Measurements from ENCODE around the gene KCNQ1. TPM values are rescaled to one million over a fixed set of nuclear protein-coding genes. Genes with fewer than 3 reads are reported as not detected.

The KCNQ1 gene
- total and polyA plus RNA-seq, 7 experiments from 2014 or later, result 14.7 to 46.4 (median 36.9) TPM

DNA sequence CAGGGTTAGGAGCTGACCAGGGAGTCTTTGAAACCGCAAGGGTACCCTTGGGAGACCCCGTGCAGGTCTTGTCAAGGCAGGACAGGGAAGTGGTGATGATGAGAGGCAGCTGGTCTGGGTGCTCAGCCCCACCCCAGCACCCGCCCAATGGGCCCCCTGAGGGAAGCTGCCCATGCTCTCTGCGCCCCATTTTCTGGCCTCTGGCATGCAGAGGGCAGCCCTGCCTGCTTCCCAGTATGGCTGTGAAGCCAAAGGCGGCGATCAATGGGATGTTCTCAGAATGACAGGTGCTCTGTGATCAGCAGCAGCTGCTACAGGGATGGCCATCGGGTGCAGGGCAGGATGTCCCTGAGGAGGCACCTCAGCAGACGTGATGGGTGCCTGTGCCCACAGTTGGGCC, 386.1 kb downstream of the KCNQ1 start:
- ChIA-PET POLR2A (no interaction called here), CTCF (no interaction called here)
- Histone ChIP-seq H3K4me3 (ENCODE audit: low read length) (no peak overlapping the region), H3K27me3 (ENCODE audit: control insufficient read depth in 2 of 2, insufficient read depth in 2 of 2, low read length in 2 of 2) (no peaks in the 10 kb centered on the region), H3K27ac (ENCODE audit: low read depth, low read length) (no peak overlapping the region), H3K4me1 (ENCODE audit: control insufficient read depth in 2 of 2, insufficient read depth in 2 of 2, low read length in 2 of 2) (no peaks in the 10 kb centered on the region), H3K36me3 (ENCODE audit: control insufficient read depth in 2 of 3, insufficient read depth in 3 of 3, low read length in 3 of 3) (no peaks in the 10 kb centered on the region), H3K9me3 (ENCODE audit: control insufficient read depth in 2 of 3, low read length in 3 of 3) (peaks cover 0 to 16% (median 0%) of the 10 kb centered on the region in 3 experiments)
- Mint-ChIP-seq H3K36me3 (peaks cover 5 to 28% (median 24%) of the 10 kb centered on the region in 5 donors), H3K4me1 (peaks cover 0 to 14% (median 0%) of the 10 kb centered on the region in 7 donors), H3K27ac (no peak overlapping the region), H3K4me3 (no peak overlapping the region), H3K9me3 (peaks cover 4 to 28% (median 18%) of the 10 kb centered on the region in 11 donors), H3K27me3 (no peaks in the 10 kb centered on the region)
- ATAC-seq, result no peak
- intact Hi-C loops (cut with micrococcal nuclease), result no loop called here
- DNase-seq, result no peak

DNA sequence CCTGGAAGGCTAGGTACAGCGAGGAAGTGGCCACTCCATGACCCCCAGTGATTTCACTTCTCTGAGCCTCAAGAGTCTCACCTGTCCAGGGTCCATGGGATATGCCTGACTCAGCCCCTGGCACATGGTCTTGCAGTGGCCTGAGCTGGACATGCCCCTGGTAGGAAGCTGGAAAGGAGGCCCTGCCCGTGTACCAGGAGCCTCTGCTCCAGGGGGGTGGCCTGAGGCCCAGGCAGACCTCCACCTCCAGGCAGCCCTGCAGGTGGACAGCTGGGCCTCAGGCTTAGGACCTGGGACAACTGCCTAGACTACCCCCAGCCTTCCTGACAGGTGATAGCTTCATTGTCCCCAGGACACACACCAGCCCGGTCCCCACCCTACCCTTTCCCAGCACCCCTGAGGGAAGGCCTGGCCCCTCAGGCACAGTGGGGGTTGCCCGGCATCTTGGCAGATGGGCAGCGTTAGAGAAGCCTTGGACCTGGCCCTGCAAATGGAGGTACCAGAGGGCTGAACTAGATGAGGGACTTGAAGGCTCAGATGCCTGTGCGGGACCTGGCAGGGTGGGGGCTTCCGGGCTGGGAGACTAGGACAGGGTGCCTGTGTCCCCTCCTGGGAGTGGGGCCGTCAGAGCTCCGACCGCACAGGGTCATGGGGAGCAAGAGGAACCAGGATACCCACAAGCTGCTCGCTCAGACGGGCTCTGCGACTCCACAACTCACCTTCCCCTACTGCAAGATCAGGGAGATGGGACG, 387.1 kb downstream of the KCNQ1 start:
- Mint-ChIP-seq H3K27ac (no peak overlapping the region), H3K4me3 (no peak overlapping the region), H3K9me3 (peaks cover 2 to 23% (median 16%) of the 10 kb centered on the region in 11 donors), H3K27me3 (no peaks in the 10 kb centered on the region), H3K36me3 (peaks cover 3 to 24% (median 20%) of the 10 kb centered on the region in 5 donors), H3K4me1 (peaks cover 0 to 14% (median 3%) of the 10 kb centered on the region in 7 donors)
- ATAC-seq (no peak), DNase-seq (no peak)
- Histone ChIP-seq H3K36me3 (ENCODE audit: control insufficient read depth in 2 of 3, insufficient read depth in 3 of 3, low read length in 3 of 3) (no peaks in the 10 kb centered on the region), H3K27me3 (ENCODE audit: control insufficient read depth in 2 of 2, insufficient read depth in 2 of 2, low read length in 2 of 2) (no peaks in the 10 kb centered on the region), H3K27ac (ENCODE audit: low read depth, low read length) (no peak overlapping the region), H3K4me1 (ENCODE audit: control insufficient read depth in 2 of 2, insufficient read depth in 2 of 2, low read length in 2 of 2) (no peaks in the 10 kb centered on the region), H3K4me3 (ENCODE audit: low read length) (no peak overlapping the region), H3K9me3 (ENCODE audit: control insufficient read depth in 2 of 3, low read length in 3 of 3) (peaks cover 0 to 16% (median 0%) of the 10 kb centered on the region in 3 experiments)
- ChIA-PET POLR2A (no interaction called here), CTCF (no interaction called here)
- intact Hi-C loops (cut with micrococcal nuclease), result no loop called here

DNA sequence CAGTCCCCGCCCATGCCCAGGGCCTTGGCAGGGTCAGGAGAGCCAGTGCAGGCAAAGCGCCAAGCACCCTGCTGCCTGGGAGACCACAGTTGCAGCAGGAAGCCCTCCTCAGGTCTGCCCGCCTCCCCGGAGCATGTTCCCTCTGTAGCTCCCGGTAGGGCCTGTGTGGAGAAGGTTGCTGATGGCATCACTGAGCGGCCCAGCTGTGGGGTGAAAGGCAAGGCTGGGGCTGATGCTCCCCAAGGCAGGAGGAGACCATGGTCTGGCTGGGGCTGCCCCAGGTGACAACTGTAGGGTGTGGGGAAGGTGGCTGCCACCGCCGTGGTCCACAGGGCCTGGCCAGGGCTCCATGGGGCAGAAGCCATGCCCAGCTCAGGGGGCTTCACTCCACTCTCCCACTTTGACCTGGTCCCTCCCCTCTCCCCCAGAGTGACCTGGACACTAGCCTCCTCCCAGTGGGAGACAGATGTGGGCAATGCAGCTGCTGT, 387.8 kb downstream of the KCNQ1 start:
- ChIA-PET POLR2A (no interaction called here), CTCF (no interaction called here)
- Histone ChIP-seq H3K4me3 (ENCODE audit: low read length) (no peak overlapping the region), H3K9me3 (ENCODE audit: control insufficient read depth in 2 of 3, low read length in 3 of 3) (peaks cover 0 to 15% (median 0%) of the 10 kb centered on the region in 3 experiments), H3K4me1 (ENCODE audit: control insufficient read depth in 2 of 2, insufficient read depth in 2 of 2, low read length in 2 of 2) (no peaks in the 10 kb centered on the region), H3K27me3 (ENCODE audit: control insufficient read depth in 2 of 2, insufficient read depth in 2 of 2, low read length in 2 of 2) (no peaks in the 10 kb centered on the region), H3K36me3 (ENCODE audit: control insufficient read depth in 2 of 3, insufficient read depth in 3 of 3, low read length in 3 of 3) (no peaks in the 10 kb centered on the region), H3K27ac (ENCODE audit: low read depth, low read length) (no peak overlapping the region)
- DNase-seq, result no peak
- no peaks in the 10 kb centered on the region for H3K27me3 Mint-ChIP-seq
- H3K4me1 Mint-ChIP-seq, result peaks cover 0 to 14% (median 3%) of the 10 kb centered on the region in 7 donors
- intact Hi-C loops (cut with micrococcal nuclease), result no loop called here
- H3K9me3 Mint-ChIP-seq, result peaks cover 2 to 18% (median 15%) of the 10 kb centered on the region in 11 donors
- peaks cover 3 to 21% (median 18%) of the 10 kb centered on the region in 5 donors for H3K36me3 Mint-ChIP-seq
- no peak overlapping the region for H3K4me3 Mint-ChIP-seq
- no peak for ATAC-seq
- H3K27ac Mint-ChIP-seq, result no peak overlapping the region

- intact Hi-C loops (cut with micrococcal nuclease), result no loop called here
- DNase-seq (no peak), ATAC-seq (no peak)
- H3K9me3 Mint-ChIP-seq, result peaks cover 2 to 12% (median 9%) of the 10 kb centered on the region in 11 donors
- no peaks in the 10 kb centered on the region for H3K27me3 Mint-ChIP-seq
- Histone ChIP-seq H3K36me3 (ENCODE audit: control insufficient read depth in 2 of 3, insufficient read depth in 3 of 3, low read length in 3 of 3) (no peaks in the 10 kb centered on the region), H3K4me3 (ENCODE audit: low read length) (no peak overlapping the region), H3K4me1 (ENCODE audit: control insufficient read depth in 2 of 2, insufficient read depth in 2 of 2, low read length in 2 of 2) (no peaks in the 10 kb centered on the region), H3K27ac (ENCODE audit: low read depth, low read length) (no peak overlapping the region), H3K27me3 (ENCODE audit: control insufficient read depth in 2 of 2, insufficient read depth in 2 of 2, low read length in 2 of 2) (no peaks in the 10 kb centered on the region), H3K9me3 (ENCODE audit: control insufficient read depth in 2 of 3, low read length in 3 of 3) (peaks cover 0 to 9% (median 0%) of the 10 kb centered on the region in 3 experiments)
- ChIA-PET POLR2A (no interaction called here), CTCF (no interaction called here)
- H3K36me3 Mint-ChIP-seq, result peaks cover 2 to 15% (median 12%) of the 10 kb centered on the region in 5 donors
- no peak overlapping the region for H3K27ac Mint-ChIP-seq
- no peak overlapping the region for H3K4me3 Mint-ChIP-seq
- peaks cover 0 to 14% (median 3%) of the 10 kb centered on the region in 7 donors for H3K4me1 Mint-ChIP-seq
Observed at GRCh38 chr11:2833051-2833715, 388.4 kb downstream of the KCNQ1 start.

GRCh38 chr11:2833716-2834502, 389.1 kb downstream of the KCNQ1 start:
- Mint-ChIP-seq H3K27ac (no peak overlapping the region), H3K4me1 (peaks cover 0 to 13% (median 3%) of the 10 kb centered on the region in 7 donors), H3K27me3 (no peaks in the 10 kb centered on the region), H3K36me3 (peaks cover 0 to 8% (median 5%) of the 10 kb centered on the region in 5 donors), H3K4me3 (no peak overlapping the region), H3K9me3 (peaks cover 0 to 6% (median 3%) of the 10 kb centered on the region in 11 donors)
- ChIA-PET CTCF (no interaction called here), POLR2A (no interaction called here)
- ATAC-seq, result no peak
- no peaks in the 10 kb centered on the region for H3K4me1 ChIP-seq (ENCODE audit: control insufficient read depth in 2 of 2, insufficient read depth in 2 of 2, low read length in 2 of 2)
- no peak overlapping the region for H3K4me3 ChIP-seq (ENCODE audit: low read length)
- H3K27ac ChIP-seq (ENCODE audit: low read depth, low read length), result no peak overlapping the region
- peaks cover 0 to 2% (median 0%) of the 10 kb centered on the region in 3 experiments for H3K9me3 ChIP-seq (ENCODE audit: control insufficient read depth in 2 of 3, low read length in 3 of 3)
- DNase-seq, result no peak
- H3K27me3 ChIP-seq (ENCODE audit: control insufficient read depth in 2 of 2, insufficient read depth in 2 of 2, low read length in 2 of 2), result no peaks in the 10 kb centered on the region
- no peaks in the 10 kb centered on the region for H3K36me3 ChIP-seq (ENCODE audit: control insufficient read depth in 2 of 3, insufficient read depth in 3 of 3, low read length in 3 of 3)
- intact Hi-C loops (cut with micrococcal nuclease), result no loop called here

- Histone ChIP-seq H3K9me3 (ENCODE audit: control insufficient read depth in 2 of 3, low read length in 3 of 3) (no peaks in the 10 kb centered on the region), H3K27me3 (ENCODE audit: control insufficient read depth in 2 of 2, insufficient read depth in 2 of 2, low read length in 2 of 2) (no peaks in the 10 kb centered on the region), H3K4me3 (ENCODE audit: low read length) (no peak overlapping the region), H3K27ac (ENCODE audit: low read depth, low read length) (no peak overlapping the region), H3K36me3 (ENCODE audit: control insufficient read depth in 2 of 3, insufficient read depth in 3 of 3, low read length in 3 of 3) (no peaks in the 10 kb centered on the region), H3K4me1 (ENCODE audit: control insufficient read depth in 2 of 2, insufficient read depth in 2 of 2, low read length in 2 of 2) (no peaks in the 10 kb centered on the region)
- Mint-ChIP-seq H3K27ac (no peak overlapping the region), H3K4me1 (peaks cover 0 to 13% (median 0%) of the 10 kb centered on the region in 7 donors), H3K9me3 (no peaks in the 10 kb centered on the region), H3K4me3 (no peak overlapping the region), H3K27me3 (no peaks in the 10 kb centered on the region), H3K36me3 (peaks cover 0 to under 1% (median 0%) of the 10 kb centered on the region in 5 donors)
- CTCF ChIA-PET, result no interaction called here
- intact Hi-C loops (cut with micrococcal nuclease), result no loop called here
- DNase-seq, result no peak
- no peak for ATAC-seq
- POLR2A ChIA-PET, result no interaction called here
Observed at GRCh38 chr11:2834503-2835273, 389.9 kb downstream of the KCNQ1 start.

All from naive thymus-derived CD4-positive, alpha-beta T cell (primary cell).